Stimulated activated CD8-positive, alpha-beta memory T cell treated with anti-CD3 and anti-CD28 coated beads, Interleukin-12 subunit alpha, Interleukin-12 subunit beta, amount 100 ng/mL, for 24 hours (primary cell): ENCODE data around the gene ADD2.
"Not testable (repeated sequence)": the region's sequence is repeated elsewhere in the genome, so short reads cannot be mapped to it uniquely, and the experiment has no call there.

Source experiments
- DNase-seq: peaks from one replicate; pipeline ENCODE4 v3.0.0-alpha.2; 2020; ENCODE audit errors: extremely low read depth

Gene ADD2

DNA sequence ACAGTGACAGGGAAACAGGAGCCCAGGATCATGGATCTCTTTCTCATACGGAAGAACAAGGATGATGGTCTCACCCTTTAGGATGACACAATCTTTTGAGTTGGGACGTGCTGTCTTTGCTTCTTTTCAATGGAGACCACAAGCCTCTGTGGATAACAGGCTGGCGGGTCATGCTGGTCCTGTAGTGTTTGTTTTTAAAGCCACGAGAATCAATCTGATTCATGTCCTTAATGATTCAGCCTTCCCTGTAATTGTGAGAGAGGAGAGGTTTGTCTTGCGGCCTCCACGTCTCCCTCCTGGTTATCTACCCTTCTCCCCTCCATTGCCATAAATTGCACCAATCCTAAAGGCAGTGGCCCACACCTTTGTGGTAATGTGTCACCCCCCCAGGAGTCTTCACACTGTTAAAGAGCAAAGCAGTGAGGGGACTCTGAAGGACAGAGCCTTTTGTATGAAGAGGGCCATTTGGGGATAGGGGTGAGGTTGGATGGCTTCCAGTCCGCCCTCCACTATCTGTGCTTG lies 126.7 kb downstream of the ADD2 start:
- no peak for DNase-seq

DNA sequence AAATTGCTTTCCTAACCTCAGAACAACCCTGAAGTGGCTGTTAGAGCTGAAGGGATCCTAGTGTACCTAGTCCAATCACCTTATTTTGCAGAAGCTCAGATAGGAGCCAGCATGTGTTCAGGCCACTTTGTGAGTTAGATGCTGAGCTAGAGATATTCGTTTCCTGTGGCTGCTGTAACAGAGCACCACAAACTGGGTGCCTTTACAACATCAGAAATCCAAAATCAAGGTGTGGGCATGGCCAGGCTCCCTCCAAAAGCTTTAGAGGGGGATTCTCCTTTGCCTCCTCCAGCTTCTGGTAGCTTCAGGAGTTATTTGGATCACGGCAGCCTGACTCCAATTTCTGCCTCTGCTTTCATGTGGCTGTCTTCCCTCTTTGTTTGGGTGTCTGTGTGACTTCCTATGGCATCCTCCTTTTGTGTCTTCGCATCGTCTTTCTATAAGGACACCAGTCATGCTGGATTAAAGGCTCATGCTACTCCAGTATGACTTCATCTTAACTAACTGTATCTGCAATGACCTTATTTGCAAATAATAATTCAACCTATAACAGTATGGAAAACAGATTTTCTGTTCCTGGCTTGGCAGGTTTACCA lies 128.1 kb downstream of the ADD2 start:
- DNase-seq = no peak

DNA sequence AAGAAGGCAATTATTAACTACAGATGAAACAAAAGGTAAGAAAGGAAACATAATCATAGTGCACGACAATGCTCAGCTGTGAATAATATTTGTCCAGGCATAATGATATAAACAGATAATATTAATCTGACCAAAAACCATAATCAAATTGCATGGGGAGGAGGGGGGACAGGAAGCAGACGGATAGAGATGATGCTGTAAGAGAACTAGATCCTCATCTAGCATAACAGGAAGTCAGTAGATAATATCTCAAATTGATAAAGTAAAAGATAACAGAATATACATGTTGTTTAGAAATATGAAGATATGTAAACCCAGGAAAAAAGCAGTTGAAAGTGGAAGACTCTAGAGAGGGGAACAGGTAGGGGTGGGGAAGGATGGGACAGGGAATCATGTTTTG lies 129.4 kb downstream of the ADD2 start:
- DNase-seq = no peak

DNA sequence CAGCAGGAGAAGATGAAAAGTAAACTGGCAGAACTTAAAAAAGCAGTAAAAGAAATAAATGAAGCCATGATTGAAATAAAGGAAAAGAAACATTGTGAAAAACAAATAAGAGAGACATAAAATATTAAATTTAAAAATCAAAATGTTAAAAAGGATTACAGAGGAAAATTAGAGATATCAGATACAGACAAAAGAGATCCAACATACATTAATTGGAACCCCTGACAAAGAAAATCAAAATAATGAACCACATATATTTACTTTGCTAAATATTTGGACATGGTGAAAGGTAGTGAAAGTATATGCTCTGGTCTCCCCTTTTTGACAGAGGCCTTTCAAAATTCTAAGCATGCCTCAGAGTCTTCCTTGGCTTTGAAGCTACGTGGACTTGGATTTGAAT lies 134.5 kb downstream of the ADD2 start:
- DNase-seq = no peak

DNA sequence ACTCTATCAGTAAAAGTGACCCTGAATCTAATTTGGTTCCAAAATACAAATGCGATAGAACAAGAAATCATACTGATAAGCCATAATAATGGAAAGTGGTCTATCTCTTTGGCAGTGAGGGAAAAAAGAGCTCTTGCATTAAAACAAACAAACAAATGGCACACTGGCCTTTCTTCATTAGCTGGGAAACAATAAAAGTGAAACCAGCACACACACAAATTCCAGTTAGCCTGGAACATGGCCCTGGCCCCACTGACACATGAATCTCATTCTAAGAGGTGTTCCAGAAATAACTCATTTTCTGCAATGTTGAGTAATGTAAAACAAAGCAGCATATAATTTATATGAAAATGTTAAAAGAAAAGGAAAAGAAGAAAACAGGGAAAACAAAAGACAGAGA lies 135.0 kb downstream of the ADD2 start:
- no peak for DNase-seq

DNA sequence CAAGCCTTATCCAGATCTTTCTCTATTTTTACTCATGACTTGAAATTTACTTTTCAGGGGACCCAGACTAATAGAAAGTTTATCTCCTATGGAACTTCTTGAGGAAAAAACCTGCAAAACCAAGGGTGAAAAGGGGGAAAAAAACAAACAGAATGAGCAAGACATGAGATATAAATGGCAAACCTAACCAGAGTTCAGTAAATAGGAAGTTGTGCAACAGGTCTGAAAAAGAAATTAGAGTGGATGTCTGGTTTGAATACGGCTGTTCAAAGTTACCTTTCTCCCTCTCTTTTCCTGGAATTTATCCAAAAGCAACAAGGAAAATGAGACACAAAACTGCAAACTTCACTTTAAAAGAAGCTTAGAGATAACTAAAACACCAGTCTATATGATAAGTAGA lies 135.6 kb downstream of the ADD2 start:
- DNase-seq = no peak

DNA sequence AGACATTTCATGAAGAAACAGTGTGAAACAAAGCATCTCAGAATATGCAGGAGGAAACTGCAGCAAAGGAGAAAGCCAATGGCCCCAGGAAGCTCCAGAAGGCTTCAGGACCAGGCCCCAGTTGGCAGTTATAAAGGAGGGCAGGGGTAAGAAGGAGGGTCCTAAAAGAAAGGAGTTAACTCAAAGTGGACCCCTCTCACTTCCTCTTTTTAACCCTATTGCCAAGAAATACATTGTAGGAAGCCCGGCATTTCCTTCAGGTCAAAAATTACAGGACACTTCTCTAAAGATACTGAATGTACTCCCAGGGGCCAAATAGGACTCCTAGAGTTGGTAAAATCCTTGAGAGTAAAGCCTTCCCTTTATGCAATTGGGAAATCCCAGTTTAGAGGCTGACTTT lies 137.2 kb downstream of the ADD2 start:
- no peak for DNase-seq

DNA sequence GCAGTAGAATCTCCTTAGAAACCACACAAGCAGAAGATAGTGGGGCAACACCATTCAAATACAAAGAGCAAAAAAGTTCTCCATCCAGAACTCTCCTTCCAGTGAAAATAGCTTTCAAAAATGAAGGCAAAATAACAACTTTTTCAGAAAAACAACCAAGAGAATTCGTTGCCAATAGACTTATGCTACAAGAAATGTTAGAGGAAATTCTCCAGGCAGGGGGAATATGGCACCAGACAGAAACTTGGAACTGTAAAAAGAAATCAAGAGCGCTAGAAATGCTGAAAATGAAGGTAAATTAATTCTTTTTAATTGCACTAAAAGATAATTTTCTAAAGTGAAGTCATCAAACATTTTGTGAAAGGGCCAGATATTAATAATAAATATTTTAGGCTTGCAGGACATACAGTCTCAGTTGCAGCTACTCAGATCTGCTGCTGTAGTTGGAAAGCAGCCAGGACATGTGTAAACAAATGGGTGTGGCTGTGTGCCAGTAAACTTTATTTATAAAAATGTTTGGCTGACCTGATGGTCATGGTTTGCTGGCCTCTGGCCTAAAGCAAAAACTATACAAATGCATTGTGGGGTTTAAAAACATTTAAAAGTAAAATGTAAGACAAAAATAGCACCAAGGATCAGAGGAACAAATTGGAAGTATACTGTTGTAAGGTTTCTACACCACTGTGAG lies 140.6 kb downstream of the ADD2 start:
- no peak for DNase-seq

DNA sequence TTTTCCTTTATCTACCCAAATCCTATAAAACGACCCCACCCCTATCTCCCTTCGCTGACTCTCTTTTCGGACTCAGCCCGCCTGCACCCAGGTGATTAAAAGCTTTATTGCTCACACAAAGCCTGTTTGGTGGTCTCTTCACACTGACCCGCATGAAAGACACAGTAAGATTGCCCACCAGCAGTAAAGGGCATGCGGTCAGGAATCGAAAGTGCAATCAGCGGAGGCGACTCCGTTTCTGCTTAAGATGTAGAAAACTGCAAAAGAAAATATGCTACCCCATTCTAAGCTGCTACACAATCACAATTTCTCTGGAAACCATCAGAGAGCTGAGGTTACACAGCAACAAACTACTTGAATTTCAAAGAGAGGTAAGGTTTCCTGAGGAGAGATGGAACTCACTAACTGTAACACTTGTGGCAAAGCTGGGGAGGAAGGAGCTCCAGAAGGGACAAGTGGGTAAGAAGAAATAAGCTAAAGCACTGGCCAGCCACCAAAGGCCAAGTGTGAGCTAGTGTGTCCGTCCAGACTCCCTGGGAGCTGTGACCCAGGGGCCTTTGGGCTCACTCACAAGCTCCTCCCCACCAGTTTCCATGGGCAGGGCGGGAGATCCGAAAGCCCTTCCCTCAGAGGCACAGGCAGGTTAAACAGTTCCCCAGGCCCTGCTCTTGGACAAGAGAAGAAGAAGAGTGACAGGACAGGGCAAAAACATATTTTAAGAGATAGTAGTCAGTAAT lies 141.6 kb downstream of the ADD2 start:
- DNase-seq = no peak

DNA sequence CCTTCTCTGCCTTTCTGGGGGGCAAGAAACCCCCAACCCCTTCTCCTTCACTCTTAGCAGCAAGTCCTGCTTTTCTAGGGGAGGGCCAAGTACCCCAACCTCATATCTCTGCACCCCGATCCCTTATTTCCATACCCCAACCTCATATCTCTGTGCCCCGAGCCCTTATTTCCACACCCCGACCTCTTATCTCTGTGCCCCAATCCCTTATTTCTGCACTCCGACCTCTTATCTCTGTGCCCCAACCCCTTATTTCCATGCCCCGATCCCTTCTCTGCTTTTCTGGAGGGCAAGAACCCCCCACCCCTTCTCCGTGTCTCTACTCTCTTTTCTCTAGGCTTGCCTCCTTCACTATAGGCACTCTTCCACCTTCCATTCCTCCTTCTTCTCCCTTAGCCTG lies 146.5 kb downstream of the ADD2 start:
- not testable (repeated sequence) for DNase-seq

DNA sequence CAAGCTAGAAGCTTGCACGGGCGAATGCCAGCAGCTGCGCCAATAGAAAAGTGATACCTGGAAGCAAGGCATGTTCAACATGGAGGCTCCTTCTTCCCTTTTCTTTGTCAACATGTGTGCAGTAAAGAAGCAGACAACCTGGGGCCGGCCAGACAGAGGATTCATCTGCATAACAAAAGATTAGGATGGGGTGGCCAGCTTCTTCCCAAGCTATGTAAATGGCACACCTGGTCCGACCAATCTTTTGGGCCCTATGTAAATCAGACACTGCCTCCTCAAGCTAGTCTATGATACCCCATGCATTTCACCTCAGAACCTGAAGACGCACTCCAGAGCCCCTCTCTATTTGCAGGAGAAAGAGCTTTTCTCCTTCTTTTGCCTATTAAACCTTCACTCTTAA lies 148.0 kb downstream of the ADD2 start:
- no peak for DNase-seq

DNA sequence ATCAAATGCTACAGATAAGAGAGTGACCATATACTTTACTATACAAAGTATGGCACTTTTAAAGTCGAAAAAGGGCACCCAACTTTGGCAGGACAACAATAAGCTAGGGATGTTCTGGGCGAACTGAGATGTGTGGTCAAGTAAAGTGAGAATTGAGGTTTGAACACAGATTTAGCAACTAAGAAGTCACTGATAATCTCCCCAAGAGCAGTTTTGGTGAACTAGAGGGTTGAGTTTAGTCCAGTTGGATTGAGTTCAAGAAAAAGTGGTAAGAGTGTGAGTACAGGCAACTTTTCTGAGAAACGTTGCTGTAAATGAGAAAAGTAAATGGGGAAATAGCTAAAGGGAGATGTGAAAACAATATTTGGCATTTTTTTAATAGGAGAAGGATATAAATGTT lies 148.8 kb downstream of the ADD2 start:
- no peak for DNase-seq

DNA sequence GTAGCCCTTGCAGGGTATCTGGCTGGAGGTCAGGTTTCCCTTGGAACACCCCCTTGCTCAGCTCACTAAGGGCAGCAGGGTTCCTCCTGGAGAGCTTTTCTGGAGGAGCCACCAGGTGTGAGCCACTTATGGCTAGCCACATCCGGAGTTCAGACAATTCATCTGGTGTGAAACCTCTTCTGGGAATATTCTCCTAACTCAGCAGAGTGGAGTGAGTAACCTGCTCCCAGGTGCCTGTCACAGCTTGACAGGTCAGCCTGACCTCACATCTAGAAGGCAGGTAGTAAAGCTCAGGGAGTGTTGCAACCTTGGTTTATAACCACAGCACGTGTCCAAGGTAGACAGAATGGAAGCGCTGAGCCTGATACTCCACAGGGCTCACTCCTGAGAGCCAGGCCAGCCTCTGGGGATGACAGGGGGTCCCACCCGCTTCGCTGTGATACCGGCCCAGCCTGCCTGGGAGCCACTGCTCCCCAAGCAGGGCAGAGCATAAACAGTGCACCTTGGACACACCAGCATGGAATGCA lies 151.8 kb downstream of the ADD2 start:
- no peak for DNase-seq

DNA sequence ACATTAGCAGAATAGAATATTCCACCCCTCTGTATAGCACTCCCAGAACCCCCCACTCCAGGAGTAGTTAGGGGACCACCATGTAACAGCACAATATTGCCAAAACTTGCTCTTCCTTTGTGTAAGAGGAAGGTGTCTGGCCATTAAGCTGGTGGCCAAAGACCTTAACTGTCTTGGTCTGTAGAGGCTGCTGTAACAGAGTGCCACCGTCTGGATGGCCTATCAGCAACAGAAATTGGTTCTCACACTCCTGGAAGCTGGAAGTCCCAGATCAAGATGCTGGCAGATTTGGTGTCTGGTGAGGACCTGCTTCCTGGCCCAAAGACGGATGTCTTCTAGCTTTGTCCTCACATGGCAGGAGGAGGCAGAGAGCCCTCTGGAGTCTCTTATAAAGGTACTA lies 152.8 kb downstream of the ADD2 start:
- no peak for DNase-seq

DNA sequence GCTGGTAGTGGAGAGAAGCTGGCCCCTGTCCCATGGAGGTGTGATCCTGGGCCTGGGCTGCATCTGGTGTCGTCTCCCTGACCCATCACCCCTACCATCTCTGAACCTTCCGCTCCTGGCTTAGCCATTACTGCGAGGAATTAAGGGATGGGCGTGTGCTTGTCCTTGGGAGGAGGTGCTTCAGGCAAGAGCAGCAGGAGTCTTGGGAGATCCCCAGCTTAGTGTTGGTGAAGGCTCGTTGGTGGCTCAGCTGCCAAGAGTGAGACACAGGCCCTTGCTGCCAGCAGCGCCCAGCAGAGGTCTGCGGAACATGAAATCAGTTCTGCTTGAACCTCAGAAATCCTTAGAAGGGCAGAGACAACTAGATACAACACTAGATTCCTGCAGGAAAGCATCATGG lies 154.5 kb downstream of the ADD2 start:
- DNase-seq = no peak

DNA sequence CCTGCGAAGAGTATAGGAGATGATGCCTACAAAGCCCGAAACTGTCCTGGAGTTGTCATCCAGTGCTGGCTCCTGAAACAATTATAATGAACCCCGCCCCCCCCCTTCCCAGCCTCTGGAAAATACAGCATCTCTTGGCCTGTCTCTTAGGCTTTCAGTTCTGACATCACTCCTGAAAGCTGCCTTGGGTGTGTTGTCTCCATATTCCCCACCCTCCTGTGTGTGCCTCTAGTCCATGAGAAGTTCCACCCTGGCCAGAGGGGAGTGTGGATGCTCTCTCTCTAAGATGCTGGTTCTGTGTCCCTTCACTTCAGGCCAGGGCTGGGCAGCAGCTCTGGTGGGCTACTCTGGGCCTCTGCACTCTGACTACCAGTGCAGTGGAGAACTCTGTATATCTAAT lies 155.4 kb downstream of the ADD2 start:
- DNase-seq = no peak

DNA sequence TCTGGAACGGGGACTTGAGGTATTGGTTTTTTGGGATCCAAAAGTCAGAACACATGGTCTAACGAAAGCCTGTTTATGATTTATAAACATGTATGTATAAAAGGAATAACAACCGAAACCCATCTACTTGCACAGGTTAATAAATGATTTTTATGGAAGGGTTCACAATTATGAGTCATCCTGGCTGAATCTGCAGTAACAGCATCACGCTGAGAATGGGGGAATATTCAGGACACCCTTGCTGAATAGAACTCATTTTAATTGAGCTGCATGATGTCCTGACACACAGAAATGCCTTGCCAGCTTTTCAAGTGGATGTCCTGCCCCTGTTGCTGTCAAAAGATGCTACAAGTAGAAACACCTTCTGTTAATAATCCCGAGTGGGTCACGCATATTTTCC lies 159.6 kb downstream of the ADD2 start:
- DNase-seq = no peak

DNA sequence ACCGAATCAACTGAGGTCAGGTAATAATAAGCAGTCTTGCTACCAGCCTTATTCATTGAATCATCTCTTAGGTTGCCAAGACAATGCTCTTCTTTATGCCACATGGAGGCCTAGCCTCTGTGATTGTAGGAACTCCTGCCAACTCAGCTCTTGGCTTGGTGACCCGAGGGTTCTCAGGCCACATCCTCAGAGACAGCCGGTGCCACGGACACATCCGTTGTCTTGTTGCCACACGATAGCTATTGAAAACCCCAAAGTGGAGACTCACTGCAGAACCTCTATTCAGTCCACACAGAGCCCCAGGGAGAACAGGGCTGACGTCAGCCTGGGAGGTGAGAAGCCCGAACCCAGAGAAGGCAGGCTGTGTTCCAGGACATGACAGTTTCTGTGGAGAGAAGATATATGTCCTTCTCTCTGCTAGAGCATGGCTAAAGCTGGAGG lies 160.9 kb downstream of the ADD2 start:
- DNase-seq = no peak
